RWPE2 (cell line): ENCODE measurements around the gene PRSS53.

ENCODE experiments used
- ATAC-seq: fragments of 200-7000 bp; cut with Tn5 transposase; 3 replicates; pipeline ENCODE4 v1.9.1; 2021; ENCODE audit warnings: low read depth
- DNase-seq: peaks from one replicate; pipeline ENCODE4 v3.0.0-alpha.2; 2020; ENCODE audit warnings: low spot score
- H3K27ac ChIP-seq: fragments of 450-650 bp; 2 replicates; pipeline ENCODE4 v1.5.1; 2017; ENCODE audit warnings: mild to moderate bottlenecking; ENCODE audit not compliant: poor library complexity, severe bottlenecking
- H3K27me3 ChIP-seq: fragments of 250-450 bp; sonication (Bioruptor Pico); 2 replicates; pipeline ENCODE4 v1.5.1; 2021; ENCODE audit warnings: mild to moderate bottlenecking, moderate library complexity; ENCODE audit not compliant: insufficient read depth, poor library complexity, severe bottlenecking
- H3K36me3 ChIP-seq: fragments of 250-450 bp; sonication (Bioruptor Pico); 2 replicates; pipeline ENCODE4 v1.5.1; 2020; ENCODE audit warnings: low read depth, mild to moderate bottlenecking, moderate library complexity
- H3K4me1 ChIP-seq: fragments of 250-450 bp; sonication (Bioruptor Pico); 2 replicates; pipeline ENCODE4 v1.5.1; 2021; ENCODE audit warnings: mild to moderate bottlenecking, moderate library complexity; ENCODE audit not compliant: insufficient read depth, poor library complexity, severe bottlenecking
- H3K4me3 ChIP-seq: fragments of 250-450 bp; sonication (Bioruptor Pico); 2 replicates; pipeline ENCODE4 v1.5.1; 2021; ENCODE audit warnings: mild to moderate bottlenecking, moderate library complexity; ENCODE audit not compliant: severe bottlenecking
- H3K9me3 ChIP-seq: fragments of 250-450 bp; sonication (Bioruptor Pico); 2 replicates; pipeline ENCODE4 v1.5.1; 2021; ENCODE audit warnings: mild to moderate bottlenecking, moderate library complexity; ENCODE audit not compliant: severe bottlenecking
- TF ChIP-seq, protein P1 (sequence below): fragments of 450-650 bp; IDR thresholded peaks from one replicate; pipeline ENCODE4 v1.5.1; 2017; ENCODE audit warnings: mild to moderate bottlenecking, moderate library complexity; ENCODE audit not compliant: poor library complexity, severe bottlenecking

The PRSS53 gene

DNA sequence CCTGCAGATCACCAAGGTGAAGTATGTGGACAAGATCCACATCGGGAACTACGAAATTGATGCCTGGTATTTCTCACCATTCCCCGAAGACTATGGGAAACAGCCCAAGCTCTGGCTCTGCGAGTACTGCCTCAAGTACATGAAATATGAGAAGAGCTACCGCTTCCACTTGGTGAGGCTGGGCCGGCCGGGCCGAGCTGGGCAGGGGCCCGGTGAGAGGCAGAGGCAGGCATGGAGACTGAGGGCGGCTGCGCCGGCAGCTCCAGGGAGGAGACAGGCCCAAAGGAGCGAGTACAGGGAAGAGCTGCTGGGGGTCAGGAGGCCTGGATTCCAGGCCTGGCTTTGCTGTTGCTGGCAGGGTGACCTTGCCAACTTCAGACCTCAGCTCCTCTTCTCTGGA, 38.4 kb upstream of the PRSS53 start:
- Histone ChIP-seq H3K9me3 (no peaks in the 10 kb centered on the region), H3K4me3 (no peak overlapping the region), H3K27me3 (no peaks in the 10 kb centered on the region), H3K36me3 (peaks cover 41% of the 10 kb centered on the region), H3K27ac (no peak overlapping the region), H3K4me1 (peaks cover 23% of the 10 kb centered on the region)
- no peak for ATAC-seq
- TF ChIP-seq, protein P1, sequence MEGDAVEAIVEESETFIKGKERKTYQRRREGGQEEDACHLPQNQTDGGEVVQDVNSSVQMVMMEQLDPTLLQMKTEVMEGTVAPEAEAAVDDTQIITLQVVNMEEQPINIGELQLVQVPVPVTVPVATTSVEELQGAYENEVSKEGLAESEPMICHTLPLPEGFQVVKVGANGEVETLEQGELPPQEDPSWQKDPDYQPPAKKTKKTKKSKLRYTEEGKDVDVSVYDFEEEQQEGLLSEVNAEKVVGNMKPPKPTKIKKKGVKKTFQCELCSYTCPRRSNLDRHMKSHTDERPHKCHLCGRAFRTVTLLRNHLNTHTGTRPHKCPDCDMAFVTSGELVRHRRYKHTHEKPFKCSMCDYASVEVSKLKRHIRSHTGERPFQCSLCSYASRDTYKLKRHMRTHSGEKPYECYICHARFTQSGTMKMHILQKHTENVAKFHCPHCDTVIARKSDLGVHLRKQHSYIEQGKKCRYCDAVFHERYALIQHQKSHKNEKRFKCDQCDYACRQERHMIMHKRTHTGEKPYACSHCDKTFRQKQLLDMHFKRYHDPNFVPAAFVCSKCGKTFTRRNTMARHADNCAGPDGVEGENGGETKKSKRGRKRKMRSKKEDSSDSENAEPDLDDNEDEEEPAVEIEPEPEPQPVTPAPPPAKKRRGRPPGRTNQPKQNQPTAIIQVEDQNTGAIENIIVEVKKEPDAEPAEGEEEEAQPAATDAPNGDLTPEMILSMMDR: no peak
- no peak for DNase-seq

GRCh38 chr16:31125844-31126243, 37.1 kb upstream of the PRSS53 start:
- DNase-seq: no peak
- no peak for ATAC-seq
- TF ChIP-seq, protein P1: no peak
- Histone ChIP-seq H3K36me3 (peaks cover 42% of the 10 kb centered on the region), H3K27ac (no peak overlapping the region), H3K4me3 (no peak overlapping the region), H3K4me1 (peaks cover 10% of the 10 kb centered on the region), H3K27me3 (no peaks in the 10 kb centered on the region), H3K9me3 (no peaks in the 10 kb centered on the region)

DNA sequence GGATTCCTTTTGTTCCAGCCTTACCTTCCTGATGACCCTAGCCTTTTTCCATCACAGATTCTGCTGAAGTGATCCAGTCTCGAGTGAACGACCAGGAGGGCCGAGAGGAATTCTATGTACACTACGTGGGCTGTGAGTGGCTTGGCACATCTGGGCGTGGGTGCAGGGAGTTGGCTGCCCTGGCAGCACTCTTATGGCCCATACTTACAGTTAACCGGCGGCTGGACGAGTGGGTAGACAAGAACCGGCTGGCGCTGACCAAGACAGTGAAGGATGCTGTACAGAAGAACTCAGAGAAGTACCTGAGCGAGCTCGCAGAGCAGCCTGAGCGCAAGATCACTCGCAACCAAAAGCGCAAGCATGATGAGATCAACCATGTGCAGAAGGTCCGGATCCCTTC, 31.4 kb upstream of the PRSS53 start:
- TF ChIP-seq, protein P1: no peak
- ATAC-seq: no peak
- H3K4me1 ChIP-seq: peaks cover 9% of the 10 kb centered on the region
- no peaks in the 10 kb centered on the region for H3K9me3 ChIP-seq
- H3K36me3 ChIP-seq: peaks cover 54% of the 10 kb centered on the region
- no peaks in the 10 kb centered on the region for H3K27me3 ChIP-seq
- H3K4me3 ChIP-seq: no peak overlapping the region
- DNase-seq: peak; percentile 45
- H3K27ac ChIP-seq: peak overlapping the region; percentile 94

- peak; percentile 64 for ATAC-seq
- TF ChIP-seq, protein P1: no peak
Measured at GRCh38 chr16:31118223-31119155, 29.7 kb upstream of the PRSS53 start.

More at GRCh38 chr16:31118223-31119155, 29.7 kb upstream of the PRSS53 start:
- Histone ChIP-seq H3K27ac (peak overlapping the region; percentile 94), H3K27me3 (no peaks in the 10 kb centered on the region), H3K4me3 (peak overlapping the region; percentile 86), H3K4me1 (peaks cover 9% of the 10 kb centered on the region), H3K36me3 (peaks cover 48% of the 10 kb centered on the region), H3K9me3 (no peaks in the 10 kb centered on the region)
- peak; percentile 65 for DNase-seq
